NCI-H748 (cell line): Measurements from ENCODE around the gene DDC.

ENCODE experiments used
- DNase-seq: peaks from one replicate; lab custom pipeline; 2025; ENCODE audit not compliant: unreplicated experiment; lab: John Stamatoyannopoulos, UW

DDC gene

DNA sequence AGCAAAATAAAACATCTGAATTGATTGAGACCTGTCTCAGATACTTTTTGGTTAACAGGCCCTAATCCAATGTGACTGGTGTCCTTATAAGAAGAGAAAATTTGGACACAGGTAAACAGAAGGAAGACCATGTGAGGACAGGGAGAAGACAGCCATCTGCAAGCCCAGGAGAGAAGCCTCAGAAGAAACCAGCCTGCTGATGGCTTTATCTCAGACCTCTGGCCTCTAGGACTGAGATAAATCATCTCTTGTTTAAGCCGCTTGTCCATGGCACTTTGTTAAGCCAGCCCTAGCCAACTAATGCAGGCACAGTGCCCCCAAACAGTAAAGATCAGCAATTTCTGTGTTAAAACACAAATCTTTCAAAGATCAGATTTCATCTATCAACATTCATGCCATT, 73.3 kb downstream of the DDC start:
- DNase-seq: no peak

DNA sequence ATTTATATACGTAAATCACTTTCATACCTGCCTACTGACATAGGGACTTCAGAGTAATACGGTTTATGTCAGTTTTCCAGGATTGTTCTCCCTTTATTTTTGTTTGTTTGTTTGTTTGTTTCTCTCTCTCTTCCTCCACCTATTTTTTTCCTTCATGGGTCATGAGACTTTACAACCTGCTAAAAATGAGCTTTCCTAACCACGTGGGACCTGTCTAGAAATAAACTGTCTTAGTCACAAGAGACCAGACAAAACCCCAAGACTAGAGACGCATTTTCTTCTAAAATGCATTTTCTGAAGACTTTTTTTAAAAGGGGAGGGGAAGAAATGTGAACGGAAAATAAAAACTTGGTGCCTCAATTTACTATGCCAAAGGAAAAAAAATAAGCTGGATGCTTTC, 74.0 kb downstream of the DDC start:
- DNase-seq: no peak

DNA sequence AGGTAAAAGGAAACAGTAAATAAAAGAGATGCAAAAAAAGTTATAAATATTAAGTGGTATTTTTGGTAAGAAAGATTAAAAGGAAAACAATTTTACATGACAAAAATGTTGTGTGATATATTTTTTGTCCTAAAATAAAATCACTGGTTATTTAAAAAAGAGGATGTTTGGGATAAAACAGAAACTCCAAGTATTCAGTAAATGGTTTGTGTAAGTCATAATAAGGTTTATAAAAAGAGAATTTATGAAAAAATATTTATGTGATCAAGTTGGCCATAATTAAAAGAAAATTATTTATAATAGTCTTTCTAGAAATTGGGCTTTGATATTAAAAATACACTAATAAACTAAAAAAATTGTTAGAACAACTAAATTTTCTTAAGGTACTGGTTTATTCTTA, 76.8 kb downstream of the DDC start:
- no peak for DNase-seq

- no peak for DNase-seq
These were observed 78.7 kb downstream of the DDC start for GRCh38 chr7:50486512-50486911.

GRCh38 chr7:50481867-50482266, 83.3 kb downstream of the DDC start:
- no peak for DNase-seq

GRCh38 chr7:50480797-50481196, 84.4 kb downstream of the DDC start:
- no peak for DNase-seq

DNA sequence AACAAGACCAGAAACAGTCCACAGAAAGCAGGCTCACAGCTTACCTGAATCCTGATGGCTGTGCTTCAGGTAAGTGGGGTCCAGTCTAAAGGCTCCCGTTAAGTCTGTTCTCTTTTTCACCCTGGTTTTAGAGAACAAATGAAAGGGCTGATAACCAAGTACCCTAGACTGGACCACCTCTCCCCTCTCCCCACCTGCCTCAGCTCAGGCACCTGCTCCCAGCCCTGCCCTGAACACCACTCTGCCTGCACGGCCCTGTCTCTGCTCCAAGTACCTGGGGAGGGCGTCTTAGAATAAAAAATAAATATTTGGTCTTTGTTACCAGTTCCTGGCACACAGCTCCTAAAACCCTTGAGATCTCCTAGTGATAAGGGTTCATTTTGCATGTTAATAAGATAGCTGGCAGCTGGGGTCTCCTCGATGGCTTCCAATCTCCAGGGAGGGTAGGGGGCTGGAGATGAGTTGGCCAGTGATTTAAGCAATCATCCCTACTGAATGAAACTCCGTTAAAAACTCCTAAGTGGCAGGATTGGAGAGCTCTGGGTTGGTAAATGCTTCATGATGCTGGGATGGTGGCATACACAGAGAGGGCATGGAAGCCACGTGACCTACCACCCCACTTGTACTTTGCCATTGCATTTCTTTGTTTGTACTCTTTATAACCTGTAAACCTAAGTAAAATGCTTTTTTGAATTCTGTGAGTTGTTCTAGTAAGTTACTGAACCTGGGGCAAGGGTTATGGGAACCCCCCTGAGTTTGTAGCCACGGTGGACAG, 85.3 kb downstream of the DDC start:
- no peak for DNase-seq

DNA sequence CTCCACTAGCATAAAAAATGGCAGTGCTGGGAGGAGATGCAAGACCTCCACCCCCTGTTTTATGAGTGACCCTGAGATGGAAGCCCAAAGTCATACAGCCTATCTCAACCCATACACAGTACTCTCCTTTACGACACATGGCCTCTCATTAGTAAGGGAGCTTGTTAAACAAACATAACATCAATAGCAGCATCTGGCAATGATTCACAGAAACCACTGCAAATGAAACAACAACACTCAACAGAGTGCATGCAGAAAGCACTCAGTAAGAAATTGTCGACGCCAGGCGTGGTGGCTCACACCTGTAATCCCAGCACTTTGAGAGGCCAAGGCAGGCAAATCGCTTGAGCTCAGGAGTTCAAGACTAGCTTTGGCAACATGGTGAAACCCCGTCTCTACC, 87.6 kb downstream of the DDC start:
- DNase-seq: peak; percentile 71

DNA sequence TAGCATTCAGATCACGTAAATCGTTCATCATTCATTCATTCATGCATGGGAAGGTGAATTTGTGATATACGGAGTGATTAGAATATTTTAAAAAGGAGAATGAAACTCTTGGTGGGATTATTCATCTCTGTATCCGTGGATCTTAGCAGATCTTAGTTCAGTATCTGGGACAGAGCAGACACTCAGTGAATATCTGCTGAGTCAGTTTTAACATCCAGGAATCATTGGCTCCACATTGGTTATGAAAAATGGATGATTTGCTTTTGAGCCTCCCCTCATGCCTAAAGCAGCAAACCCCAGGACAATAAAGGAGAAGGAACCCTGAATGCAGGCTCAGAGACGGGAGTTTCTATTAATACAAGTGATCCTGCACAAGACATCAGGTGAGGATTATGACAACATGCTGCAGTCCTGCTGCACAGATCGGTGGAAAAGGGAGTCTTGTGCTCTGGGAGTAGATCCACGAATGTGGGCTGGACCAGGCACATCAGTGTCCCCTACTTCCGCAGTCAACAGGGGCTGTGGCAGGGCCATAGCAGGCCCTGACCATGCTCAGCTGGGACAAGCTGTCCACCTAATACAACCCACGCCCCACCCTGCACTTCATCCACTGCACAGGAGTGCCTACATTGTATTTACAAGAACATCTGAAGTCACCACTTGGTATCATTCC, 88.1 kb downstream of the DDC start:
- DNase-seq: no peak

GRCh38 chr7:50475340-50475739, 89.9 kb downstream of the DDC start:
- DNase-seq: peak; percentile 80

DNA sequence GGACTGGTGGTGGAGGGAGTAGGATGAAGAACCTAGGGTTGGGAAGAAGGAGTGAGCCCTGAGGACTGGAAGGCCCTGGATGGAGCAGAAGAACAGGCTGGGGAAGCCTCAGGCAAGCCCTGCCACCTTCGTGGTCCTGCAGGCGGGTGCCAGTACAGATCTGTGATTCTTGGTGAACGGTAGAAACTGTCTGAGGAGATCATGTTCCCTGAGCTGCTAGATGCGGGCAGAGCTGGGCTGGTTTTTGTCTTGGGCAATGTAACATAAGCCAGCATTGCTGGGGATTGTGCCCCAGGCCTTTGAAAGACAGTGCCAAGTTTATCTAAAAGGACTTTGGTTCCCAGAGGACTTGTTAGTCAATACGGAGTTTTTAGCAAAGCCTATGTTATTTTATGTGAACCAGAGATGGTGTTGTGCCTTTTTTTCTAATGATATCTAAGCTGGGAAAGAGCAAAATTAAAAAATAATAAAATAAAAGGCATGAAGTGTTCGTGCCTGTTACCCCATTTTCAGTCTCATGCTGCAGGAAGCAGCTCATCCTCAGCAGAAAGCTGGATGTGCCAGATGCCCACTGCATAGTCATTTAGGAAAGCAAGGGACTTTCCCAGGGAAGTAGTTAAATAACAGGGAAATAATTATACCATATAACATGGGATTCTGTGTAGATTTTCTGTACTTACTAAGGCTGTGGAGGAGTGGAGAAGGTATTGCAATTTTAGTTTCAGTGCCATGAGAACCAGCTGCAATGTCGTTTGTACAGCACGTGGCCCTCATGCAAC, 90.6 kb downstream of the DDC start:
- DNase-seq: no peak

DNA sequence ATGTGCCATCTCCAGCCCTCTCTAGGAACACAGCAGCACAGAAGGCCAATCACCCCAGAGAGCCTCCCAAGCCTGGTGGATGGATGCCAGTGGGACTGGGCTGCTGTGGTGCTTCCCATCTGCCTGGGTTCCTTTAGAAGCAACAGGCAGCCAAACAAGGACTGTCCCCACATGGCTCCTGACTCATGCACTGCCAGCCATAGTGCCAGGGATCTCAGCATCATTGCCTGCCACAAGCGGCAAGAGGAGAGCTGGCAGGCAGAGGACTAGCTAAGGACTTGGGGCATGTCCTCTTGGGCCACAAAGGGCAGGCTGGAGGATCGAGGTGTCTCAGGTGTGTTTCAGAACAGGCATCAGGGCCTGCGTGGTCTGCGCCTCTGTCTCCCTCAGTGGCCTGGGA, 91.7 kb downstream of the DDC start:
- no peak for DNase-seq

DNA sequence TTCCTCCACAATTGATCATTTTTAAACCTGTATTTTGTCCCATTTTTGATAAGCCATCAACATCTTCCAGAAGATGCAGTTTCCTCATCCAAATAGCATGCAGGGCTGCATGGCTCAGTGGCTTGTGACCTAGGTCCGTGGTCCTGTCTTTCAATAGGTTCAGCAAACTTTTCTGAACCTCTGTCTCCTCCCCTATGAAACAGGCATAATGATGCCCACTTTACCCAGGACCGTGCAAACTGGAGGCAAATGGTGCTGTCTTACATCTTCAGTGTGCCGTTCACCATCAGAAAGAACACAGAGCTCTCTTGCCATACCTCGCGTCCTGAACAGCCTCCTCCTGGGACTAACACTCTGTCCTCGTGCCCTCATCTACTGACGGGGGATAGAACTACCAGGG, 92.8 kb downstream of the DDC start:
- DNase-seq: no peak

GRCh38 chr7:50471970-50472369, 93.2 kb downstream of the DDC start:
- DNase-seq: no peak

DNA sequence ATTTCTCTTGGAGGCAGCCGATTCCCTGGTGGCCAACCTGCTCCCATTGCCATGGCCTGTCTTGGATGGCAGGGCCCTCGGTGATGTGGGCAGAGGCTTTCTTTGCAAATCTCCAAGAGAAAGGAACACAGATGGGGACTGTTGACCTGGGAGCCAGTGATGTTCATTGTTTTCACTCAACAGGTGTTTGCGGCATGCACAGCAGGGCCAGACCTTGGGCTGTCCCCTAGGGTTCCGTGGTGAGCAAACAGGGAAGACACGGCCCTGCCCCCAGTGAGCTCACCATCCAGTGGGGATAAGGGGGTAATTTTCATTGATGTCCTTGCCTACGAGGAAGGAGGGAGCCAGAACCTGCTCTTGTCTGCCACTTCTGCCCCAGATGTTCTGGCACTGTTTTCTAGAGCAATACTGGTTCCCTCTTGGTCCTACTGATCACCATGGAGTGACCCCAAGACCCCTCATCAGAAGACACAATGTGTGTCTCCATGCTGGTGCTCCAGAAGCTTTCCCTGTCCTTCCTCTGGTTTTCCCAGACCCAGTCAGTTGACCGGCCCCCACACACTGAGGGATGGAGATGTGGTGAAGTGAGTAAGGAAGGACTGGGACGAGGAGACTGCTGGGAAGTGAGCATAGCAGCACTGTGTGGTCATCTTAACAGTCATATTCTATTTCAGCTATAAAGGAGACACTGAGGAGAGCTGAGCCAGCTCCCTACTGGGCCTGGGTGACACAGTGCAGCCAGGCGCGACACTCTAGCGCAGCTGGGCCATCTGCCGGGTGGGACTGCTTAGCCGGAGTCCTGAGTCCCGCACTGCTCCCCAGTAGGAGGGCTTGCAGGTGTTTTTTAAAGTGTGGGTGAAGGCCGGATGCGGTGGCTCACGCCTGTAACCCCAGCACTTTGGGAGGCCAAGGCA, 94.7 kb downstream of the DDC start:
- DNase-seq: no peak

DNA sequence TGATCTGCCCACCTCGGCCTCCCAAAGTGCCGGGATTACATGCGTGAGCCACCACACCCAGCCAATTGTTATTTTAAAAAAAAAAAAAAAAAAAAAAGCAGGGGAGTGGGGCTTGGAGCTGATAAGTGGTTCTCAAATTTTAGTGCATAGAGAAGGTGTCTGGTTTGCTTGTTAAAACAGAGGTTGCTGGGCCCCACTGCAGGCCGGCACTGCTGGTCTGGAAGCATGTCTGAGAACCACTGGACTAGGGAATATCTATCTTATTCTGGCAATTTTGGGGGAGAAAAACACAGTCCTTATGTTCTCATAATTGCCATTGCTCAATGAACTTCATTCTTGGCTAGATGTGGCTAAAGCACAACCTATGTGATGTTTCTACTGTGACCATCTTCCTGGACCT, 96.0 kb downstream of the DDC start:
- no peak for DNase-seq

- peak; percentile 88 for DNase-seq
These were observed 97.2 kb downstream of the DDC start for GRCh38 chr7:50467817-50468610.

DNA sequence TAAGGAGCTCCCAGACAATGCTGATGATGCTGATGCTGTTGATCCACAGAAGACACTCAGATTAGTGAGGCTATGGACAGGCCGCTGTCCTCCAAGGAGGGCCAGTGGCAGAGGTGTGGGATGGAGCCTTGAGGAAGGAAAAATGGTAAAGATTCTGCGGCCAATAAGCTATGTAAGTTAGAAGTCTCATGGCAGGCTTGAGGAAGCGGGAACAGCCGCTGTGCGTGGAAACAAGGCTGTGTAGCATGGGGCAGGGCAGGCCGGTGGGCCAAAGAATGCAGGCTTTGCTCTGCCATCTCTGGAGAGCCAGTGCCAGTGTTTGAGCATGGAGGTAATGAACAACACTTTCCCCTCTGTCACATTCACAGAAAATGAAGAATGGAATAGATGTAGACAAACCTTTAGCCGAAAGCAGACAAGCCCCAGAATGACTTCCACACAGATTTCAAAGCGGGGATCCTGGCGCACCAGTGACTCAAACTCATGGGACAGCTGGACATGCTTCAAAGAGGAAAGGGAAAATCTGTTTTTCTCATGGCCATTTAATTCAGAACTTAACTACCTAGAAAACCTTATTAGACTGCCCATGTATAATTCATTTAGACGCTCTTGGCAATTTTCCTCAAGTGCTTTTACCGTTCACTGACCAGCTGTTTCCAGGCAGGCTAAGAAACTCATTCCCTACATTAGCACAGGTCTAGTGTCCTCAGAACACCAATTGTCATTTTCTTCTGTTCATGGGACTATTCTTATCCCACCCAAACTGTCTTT, 98.2 kb downstream of the DDC start:
- DNase-seq: no peak

GRCh38 chr7:50463035-50463434, 102.2 kb downstream of the DDC start:
- no peak for DNase-seq
